ENCODE measurements around the gene C1QTNF5.

Gene C1QTNF5

DNA sequence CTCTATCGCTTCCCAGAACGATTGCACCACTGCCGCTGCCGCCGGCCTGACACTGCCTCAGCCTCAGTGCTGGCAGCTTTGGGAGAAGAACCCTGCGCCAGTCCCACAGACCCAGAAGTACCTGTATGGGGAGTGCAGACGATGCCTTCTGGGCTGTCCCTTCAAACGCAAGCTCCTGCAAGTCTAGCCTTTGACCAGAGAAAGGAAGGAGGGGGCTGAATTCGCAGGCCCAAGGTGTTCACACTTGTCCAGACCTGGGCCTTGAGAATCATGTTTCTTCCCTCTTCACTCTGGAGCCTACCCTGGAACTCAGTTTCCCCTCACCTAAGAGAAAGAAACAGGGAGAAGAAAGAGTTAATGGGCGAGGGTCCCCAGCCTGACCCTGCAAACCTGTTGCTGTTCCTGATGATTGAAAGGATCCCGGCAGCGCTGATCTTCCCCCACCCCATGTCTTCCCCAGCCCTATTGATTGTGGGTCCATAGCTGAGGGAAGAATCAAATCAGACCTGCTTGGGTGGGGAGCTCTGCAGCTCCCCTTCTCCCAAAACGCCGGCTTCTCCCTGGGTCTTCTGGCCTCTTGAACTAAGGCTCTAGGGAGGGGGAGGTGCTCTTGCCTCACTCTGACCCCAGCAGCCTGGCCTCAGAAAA is 23.0 kb downstream of the C1QTNF5 start:
- Histone ChIP-seq H3K4me1 (ENCODE audit: control insufficient read depth in 1 of 2, insufficient read depth in 2 of 2, low read length in 2 of 2) (peaks cover 13 to 65% of the 10 kb centered on the region in 2 donors), H3K9me3 (ENCODE audit: control insufficient read depth in 1 of 2, low read length in 2 of 2) (no peaks in the 10 kb centered on the region), H3K4me3 (ENCODE audit: low read depth in 1 of 2, low read length in 2 of 2) (peak overlapping the region; percentile 30 to 42), H3K27me3 (ENCODE audit: low read depth, low read length) (peaks cover 21% of the 10 kb centered on the region), H3K36me3 (ENCODE audit: control insufficient read depth in 1 of 2, insufficient read depth in 2 of 2, low read length in 2 of 2) (peaks cover 0 to 13% of the 10 kb centered on the region in 2 donors), H3K27ac (ENCODE audit: low read length) (peak overlapping the region; percentile 94)

DNA sequence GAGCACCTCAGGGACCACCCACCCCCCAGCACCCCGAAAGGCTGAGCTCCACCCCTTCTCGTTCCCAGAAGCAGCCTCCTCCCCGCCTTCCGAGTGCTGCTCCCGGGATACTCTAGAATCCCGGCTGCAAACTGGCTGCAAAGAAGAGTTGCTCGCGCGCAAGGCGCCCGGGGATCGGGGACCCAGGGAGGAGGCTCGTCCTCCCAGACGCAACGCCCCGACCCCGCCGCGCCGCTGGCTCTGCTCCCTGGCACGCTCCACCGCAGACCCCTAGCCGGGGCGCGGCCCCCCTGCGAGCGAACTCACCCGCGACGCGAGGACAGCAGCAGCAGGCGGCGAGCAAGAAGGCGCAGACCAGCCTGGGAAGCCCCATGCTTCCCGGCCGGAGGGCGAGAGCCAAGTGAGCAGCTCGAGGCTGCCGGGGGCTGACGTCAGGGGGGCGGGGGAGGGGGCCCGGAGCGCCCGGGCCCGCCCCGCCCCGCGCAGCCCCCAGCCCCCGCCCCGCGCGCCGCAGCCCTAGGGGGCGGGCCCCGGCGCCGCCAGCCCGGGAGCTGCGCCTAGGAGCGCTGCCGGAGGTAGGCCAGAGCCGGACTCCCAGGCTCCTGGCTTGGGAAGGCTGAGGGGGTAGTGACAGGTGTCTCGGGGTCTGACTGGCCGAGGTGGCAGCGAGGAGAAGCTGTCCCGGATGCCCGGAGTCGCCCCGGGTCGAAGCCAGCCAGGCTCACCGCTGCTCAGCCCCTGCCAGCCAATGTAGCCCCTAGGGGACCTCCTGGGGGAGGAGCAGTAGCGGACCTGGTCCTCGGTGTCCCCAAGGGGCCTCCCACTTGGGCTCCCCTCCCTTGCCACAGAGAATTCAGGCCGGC is 23.7 kb downstream of the C1QTNF5 start, which contains the start of gene MCAM:
Gene MCAM, minus strand, starts transcription at position 402 of the 863 bp plus-strand sequence. Its CDS starts 29 bp downstream, at position 373.
- Histone ChIP-seq H3K27ac (ENCODE audit: low read length) (peak within 1 kb of the TSS; percentile 94), H3K4me3 (ENCODE audit: low read depth in 1 of 2, low read length in 2 of 2) (peak within 1 kb of the TSS; percentile 74 to 83), H3K27me3 (ENCODE audit: low read depth, low read length) (peaks cover 21% of the 10 kb centered on the region), H3K9me3 (ENCODE audit: control insufficient read depth in 1 of 2, low read length in 2 of 2) (no peaks in the 10 kb centered on the region), H3K4me1 (ENCODE audit: control insufficient read depth in 1 of 2, insufficient read depth in 2 of 2, low read length in 2 of 2) (peaks cover 13 to 58% of the 10 kb centered on the region in 2 donors), H3K36me3 (ENCODE audit: control insufficient read depth in 1 of 2, insufficient read depth in 2 of 2, low read length in 2 of 2) (peaks cover 4 to 21% of the 10 kb centered on the region in 2 donors)

DNA sequence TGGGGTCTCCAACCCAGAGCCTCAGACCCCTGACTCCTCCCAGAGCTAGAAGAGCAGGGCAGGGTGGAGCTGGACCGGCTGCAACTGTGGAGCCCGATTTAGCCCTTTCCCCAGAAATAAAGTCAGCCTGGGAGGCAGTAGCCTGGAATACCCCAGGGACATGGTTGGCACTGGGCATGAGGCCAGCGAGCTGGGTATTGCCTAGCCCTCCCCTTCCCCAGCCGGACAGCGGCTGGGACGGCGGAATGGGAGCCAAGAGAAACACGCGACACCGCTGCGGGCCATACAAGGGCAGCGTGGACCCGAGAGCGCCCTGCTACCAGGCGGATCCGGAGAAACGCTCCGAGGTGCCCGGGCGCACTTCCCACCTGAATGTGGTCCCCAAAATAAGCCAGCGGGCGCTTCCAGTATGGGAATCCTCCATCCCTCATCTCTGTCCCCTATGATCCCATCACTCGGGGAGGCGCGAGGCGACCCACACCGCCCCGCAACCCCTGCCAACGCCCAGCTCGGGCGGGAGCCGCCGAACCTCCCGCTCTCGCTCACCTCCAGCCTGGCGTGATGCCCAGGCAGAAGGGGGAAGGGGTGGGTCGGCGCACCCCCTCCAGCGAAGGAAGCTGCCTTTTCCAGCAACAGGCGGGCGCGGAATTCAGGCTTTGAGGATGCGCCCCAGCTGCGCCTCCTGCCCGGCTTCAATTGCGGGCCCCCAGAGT is 24.5 kb downstream of the C1QTNF5 start:
- Histone ChIP-seq H3K36me3 (ENCODE audit: control insufficient read depth in 1 of 2, insufficient read depth in 2 of 2, low read length in 2 of 2) (peaks cover 5 to 28% of the 10 kb centered on the region in 2 donors), H3K27me3 (ENCODE audit: low read depth, low read length) (peaks cover 21% of the 10 kb centered on the region), H3K4me3 (ENCODE audit: low read depth in 1 of 2, low read length in 2 of 2) (peak overlapping the region; percentile 74 to 83), H3K27ac (ENCODE audit: low read length) (peak overlapping the region; percentile 87), H3K9me3 (ENCODE audit: control insufficient read depth in 1 of 2, low read length in 2 of 2) (no peaks in the 10 kb centered on the region), H3K4me1 (ENCODE audit: control insufficient read depth in 1 of 2, insufficient read depth in 2 of 2, low read length in 2 of 2) (peaks cover 13 to 51% of the 10 kb centered on the region in 2 donors)

DNA sequence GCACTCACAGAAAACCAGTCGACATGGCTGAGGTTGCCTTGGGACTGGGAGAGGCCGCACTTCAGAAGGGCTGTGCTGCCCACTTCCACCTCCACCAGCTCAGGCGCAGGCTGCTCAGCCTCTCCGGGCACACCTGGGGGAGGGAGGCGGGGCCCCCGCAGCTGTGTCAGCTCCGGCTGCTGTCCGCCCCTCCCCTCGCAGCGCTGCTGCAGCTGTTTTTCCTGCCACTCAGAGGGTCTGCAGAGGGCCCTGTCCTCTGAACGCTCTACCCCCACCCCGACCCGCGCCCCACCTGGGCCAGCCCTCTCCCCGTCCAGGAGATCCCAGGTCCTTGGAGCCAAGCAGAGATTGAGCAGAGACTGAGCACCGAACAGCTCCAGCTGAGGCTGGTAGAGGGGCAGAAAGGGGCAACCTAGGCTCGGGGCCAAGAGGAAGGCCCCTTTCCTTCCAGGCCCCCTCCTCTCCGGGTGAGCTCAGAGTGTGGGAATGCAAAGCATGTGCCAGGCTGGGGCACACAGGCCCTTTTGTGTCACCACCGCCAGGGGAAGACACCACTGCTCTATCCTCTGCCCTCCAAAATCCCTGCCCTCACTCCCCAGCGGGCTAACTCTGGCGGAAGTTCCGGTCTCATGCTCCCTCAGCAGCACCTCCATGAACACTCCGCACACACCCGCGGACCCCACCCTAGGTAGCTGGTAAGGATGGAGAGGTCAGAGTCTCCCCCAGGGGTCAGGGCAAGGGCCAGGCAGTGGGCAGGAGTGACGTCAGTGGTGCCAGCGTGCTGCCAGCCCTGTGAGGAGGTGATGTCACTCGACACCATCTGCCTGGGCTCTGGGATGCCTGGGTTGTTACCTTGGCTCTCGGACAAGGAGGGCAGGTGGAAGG is 25.3 kb downstream of the C1QTNF5 start:
- H3K4me1 ChIP-seq (ENCODE audit: control insufficient read depth in 1 of 2, insufficient read depth in 2 of 2, low read length in 2 of 2), result peaks cover 13 to 51% of the 10 kb centered on the region in 2 donors

DNA sequence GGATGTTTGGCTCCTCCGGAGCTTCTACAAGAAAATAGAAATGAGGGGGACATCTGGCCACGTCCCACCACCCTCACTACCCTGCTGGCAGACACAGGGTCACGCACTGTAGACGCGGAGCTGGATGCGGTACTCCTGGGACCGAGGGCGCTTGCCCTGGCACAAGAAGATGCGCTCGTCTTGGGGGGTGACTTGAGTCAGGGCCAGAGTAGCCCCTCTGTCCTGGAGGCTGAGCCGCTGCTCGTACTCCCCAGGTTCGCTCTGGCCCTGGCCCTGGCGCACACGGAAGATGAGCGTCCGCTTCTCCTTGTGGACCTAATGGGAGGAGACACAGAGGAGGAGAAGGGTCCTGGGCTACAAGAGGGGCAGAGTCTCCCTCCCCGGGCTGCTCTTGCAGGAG is 26.0 kb downstream of the C1QTNF5 start:
- H3K27me3 ChIP-seq (ENCODE audit: low read depth, low read length), result peaks cover 17% of the 10 kb centered on the region
- peak overlapping the region; percentile 74 to 83 for H3K4me3 ChIP-seq (ENCODE audit: low read depth in 1 of 2, low read length in 2 of 2)
- H3K9me3 ChIP-seq (ENCODE audit: control insufficient read depth in 1 of 2, low read length in 2 of 2), result no peaks in the 10 kb centered on the region
- no peak overlapping the region for H3K27ac ChIP-seq (ENCODE audit: low read length)
- H3K4me1 ChIP-seq (ENCODE audit: control insufficient read depth in 1 of 2, insufficient read depth in 2 of 2, low read length in 2 of 2), result peaks cover 8 to 46% of the 10 kb centered on the region in 2 donors
- H3K36me3 ChIP-seq (ENCODE audit: control insufficient read depth in 1 of 2, insufficient read depth in 2 of 2, low read length in 2 of 2), result peaks cover 5 to 42% of the 10 kb centered on the region in 2 donors

More for the DNA sequence above, 25.3 kb downstream of the C1QTNF5 start:
- Histone ChIP-seq H3K36me3 (ENCODE audit: control insufficient read depth in 1 of 2, insufficient read depth in 2 of 2, low read length in 2 of 2) (peaks cover 5 to 36% of the 10 kb centered on the region in 2 donors), H3K27ac (ENCODE audit: low read length) (peak overlapping the region; percentile 87), H3K4me3 (ENCODE audit: low read depth in 1 of 2, low read length in 2 of 2) (peak overlapping the region; percentile 74 to 83), H3K27me3 (ENCODE audit: low read depth, low read length) (peaks cover 18% of the 10 kb centered on the region), H3K9me3 (ENCODE audit: control insufficient read depth in 1 of 2, low read length in 2 of 2) (no peaks in the 10 kb centered on the region)

DNA sequence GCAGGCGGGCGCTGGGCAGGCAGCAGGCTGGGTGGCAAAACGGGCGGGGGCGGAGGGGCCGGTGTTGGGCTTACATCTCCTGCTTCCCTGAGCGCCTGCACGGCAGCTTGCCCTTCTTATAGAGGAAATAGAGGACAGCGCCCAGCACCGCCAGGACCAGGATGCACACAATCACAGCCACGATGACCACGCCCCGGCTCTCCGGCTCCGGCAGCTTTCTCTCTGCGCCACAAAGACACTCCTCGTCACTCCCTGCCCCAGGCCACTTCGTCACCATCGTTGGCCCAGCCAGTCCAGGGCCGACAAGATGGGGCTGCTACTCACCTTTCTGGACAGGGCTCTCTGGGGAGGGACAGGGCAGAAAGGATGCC is 30.0 kb downstream of the C1QTNF5 start:
- H3K27me3 ChIP-seq (ENCODE audit: low read depth, low read length), result peaks cover 5% of the 10 kb centered on the region
- no peak overlapping the region for H3K4me3 ChIP-seq (ENCODE audit: low read depth in 1 of 2, low read length in 2 of 2)
- H3K9me3 ChIP-seq (ENCODE audit: control insufficient read depth in 1 of 2, low read length in 2 of 2), result no peaks in the 10 kb centered on the region
- peaks cover 5 to 62% of the 10 kb centered on the region in 2 donors for H3K36me3 ChIP-seq (ENCODE audit: control insufficient read depth in 1 of 2, insufficient read depth in 2 of 2, low read length in 2 of 2)
- peaks cover 0 to 23% of the 10 kb centered on the region in 2 donors for H3K4me1 ChIP-seq (ENCODE audit: control insufficient read depth in 1 of 2, insufficient read depth in 2 of 2, low read length in 2 of 2)
- no peak overlapping the region for H3K27ac ChIP-seq (ENCODE audit: low read length)

DNA sequence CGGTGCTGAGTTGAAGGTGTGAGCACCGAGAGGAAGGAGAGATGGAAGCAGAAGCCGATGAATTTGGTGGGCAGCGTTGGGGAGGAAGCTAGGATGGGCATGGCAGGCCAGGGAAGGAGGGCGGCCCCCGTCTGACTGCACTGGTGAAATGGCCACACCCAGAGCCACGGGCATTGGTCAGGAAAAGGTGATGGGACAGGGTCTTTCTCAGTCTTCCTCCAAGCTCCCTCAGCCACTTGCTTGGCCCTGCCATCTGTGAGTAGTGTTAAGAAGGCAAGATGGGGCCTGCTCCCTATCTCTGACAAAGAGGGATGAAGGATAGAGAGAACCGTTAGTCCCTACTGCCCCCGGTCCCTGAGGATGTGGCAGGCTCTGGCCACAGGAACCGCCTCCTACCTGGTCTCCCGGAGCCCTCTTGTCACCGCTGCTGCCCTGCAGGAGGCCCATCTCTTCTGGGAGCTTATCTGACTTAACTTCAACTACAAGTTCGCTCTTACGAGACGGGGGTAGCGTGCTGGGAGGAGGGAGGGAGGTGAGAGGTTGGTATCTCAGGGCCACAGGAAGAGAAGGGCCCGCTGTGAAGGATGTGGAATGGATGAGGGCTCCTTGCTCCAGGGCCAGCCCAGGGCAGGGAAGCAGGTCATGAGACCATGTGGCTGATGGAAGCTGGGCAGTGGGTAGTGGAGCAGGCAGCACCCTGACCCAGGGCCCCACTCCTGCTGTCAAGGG is 30.6 kb downstream of the C1QTNF5 start:
- Histone ChIP-seq H3K9me3 (ENCODE audit: control insufficient read depth in 1 of 2, low read length in 2 of 2) (no peaks in the 10 kb centered on the region), H3K4me3 (ENCODE audit: low read depth in 1 of 2, low read length in 2 of 2) (no peak overlapping the region), H3K27me3 (ENCODE audit: low read depth, low read length) (no peaks in the 10 kb centered on the region), H3K27ac (ENCODE audit: low read length) (no peak overlapping the region), H3K36me3 (ENCODE audit: control insufficient read depth in 1 of 2, insufficient read depth in 2 of 2, low read length in 2 of 2) (peaks cover 5 to 67% of the 10 kb centered on the region in 2 donors), H3K4me1 (ENCODE audit: control insufficient read depth in 1 of 2, insufficient read depth in 2 of 2, low read length in 2 of 2) (peaks cover 0 to 23% of the 10 kb centered on the region in 2 donors)

DNA sequence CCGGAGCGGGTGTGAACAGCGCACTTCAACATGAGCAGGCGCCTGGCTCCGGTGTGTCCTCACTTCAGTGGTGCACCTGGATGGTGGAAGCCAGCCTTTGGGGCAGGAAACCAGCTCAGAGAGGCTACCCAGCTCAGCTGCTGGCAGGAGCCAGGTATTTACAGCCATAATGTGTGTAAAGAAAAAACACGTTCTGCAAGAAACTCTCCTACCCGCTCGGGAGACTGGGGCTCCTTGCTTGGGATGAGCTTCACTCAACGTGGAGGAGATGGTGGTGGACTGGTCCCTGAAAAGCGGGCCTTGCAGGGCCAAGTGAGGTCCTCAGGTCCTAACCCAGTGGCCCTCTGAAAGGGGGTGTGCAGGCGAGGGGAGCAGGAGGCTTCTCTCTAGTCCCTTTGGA is 31.3 kb downstream of the C1QTNF5 start:
- Histone ChIP-seq H3K4me3 (ENCODE audit: low read depth in 1 of 2, low read length in 2 of 2) (no peak overlapping the region), H3K9me3 (ENCODE audit: control insufficient read depth in 1 of 2, low read length in 2 of 2) (no peaks in the 10 kb centered on the region), H3K36me3 (ENCODE audit: control insufficient read depth in 1 of 2, insufficient read depth in 2 of 2, low read length in 2 of 2) (peaks cover 5 to 65% of the 10 kb centered on the region in 2 donors), H3K4me1 (ENCODE audit: control insufficient read depth in 1 of 2, insufficient read depth in 2 of 2, low read length in 2 of 2) (peaks cover 0 to 18% of the 10 kb centered on the region in 2 donors), H3K27me3 (ENCODE audit: low read depth, low read length) (no peaks in the 10 kb centered on the region), H3K27ac (ENCODE audit: low read length) (no peak overlapping the region)

DNA sequence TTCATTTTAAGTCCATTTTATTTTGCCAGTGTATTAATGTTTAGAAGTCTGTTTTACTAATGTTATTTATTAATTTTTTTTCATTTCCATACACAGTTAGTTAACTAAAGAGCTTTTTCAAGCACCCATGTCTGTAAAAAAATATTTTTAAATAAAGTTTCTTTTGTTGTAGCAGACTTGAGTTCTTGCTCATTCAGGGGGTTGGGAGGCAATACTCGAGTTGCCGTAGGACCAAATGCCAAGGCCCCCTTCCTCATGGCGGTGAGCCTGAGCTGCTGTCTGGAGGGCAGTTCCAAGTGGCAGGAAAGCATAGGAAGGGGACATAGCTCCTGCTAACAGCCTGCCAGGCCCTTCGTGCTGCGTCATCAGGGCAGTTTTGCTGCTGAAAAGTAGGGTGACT is 32.7 kb downstream of the C1QTNF5 start:
- no peak overlapping the region for H3K27ac ChIP-seq (ENCODE audit: low read length)
- H3K36me3 ChIP-seq (ENCODE audit: control insufficient read depth in 1 of 2, insufficient read depth in 2 of 2, low read length in 2 of 2), result peaks cover 19 to 69% of the 10 kb centered on the region in 2 donors
- no peaks in the 10 kb centered on the region for H3K9me3 ChIP-seq (ENCODE audit: control insufficient read depth in 1 of 2, low read length in 2 of 2)
- no peak overlapping the region for H3K4me3 ChIP-seq (ENCODE audit: low read depth in 1 of 2, low read length in 2 of 2)
- peaks cover 0 to 7% of the 10 kb centered on the region in 2 donors for H3K4me1 ChIP-seq (ENCODE audit: control insufficient read depth in 1 of 2, insufficient read depth in 2 of 2, low read length in 2 of 2)
- H3K27me3 ChIP-seq (ENCODE audit: low read depth, low read length), result no peaks in the 10 kb centered on the region

DNA sequence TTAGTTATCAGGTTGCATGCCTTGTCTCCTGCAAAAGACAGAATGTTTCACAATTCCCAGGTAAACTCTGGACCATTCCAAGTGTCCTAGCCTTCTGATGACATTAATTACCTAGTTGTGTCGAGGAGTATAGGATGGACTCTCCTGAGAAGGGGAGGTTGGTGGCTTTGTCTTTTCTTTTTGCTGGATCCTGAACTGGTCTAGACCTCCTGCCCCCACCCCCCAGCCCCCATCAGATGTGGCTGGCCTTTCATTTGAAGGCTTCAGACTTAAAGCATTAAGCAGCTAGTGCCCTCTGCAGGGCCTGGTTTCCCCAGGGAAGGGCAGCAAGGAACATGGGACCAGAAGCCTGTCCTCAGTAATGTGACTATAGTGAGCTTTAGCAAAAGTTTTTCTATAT is 33.5 kb downstream of the C1QTNF5 start:
- H3K4me1 ChIP-seq (ENCODE audit: control insufficient read depth in 1 of 2, insufficient read depth in 2 of 2, low read length in 2 of 2), result peaks cover 0 to 7% of the 10 kb centered on the region in 2 donors
- no peaks in the 10 kb centered on the region for H3K27me3 ChIP-seq (ENCODE audit: low read depth, low read length)
- H3K27ac ChIP-seq (ENCODE audit: low read length), result no peak overlapping the region
- no peak overlapping the region for H3K4me3 ChIP-seq (ENCODE audit: low read depth in 1 of 2, low read length in 2 of 2)
- peaks cover 23 to 67% of the 10 kb centered on the region in 2 donors for H3K36me3 ChIP-seq (ENCODE audit: control insufficient read depth in 1 of 2, insufficient read depth in 2 of 2, low read length in 2 of 2)
- H3K9me3 ChIP-seq (ENCODE audit: control insufficient read depth in 1 of 2, low read length in 2 of 2), result no peaks in the 10 kb centered on the region
